ENCODE results near the gene KCTD11.

DNA sequence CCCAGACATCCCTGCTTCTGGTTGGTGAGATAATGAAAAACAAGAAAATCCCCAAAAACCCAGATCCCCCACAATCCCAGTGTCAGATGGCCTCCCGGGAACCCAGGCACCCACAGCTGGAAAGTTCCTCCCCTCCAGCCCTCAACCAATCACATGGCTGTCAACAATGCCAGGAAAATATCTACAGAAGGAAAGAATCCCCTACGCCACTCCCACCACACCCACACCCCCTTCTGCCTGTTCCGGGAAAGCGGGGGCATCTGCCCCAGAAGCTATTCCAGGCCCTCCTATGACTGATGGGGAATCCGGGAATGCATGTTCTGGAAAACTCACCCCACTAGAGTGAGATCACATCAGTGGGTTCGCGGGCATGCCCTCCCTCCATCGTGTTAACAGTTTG lies 4.8 kb downstream of the KCTD11 start:
- TF ChIP-seq, protein P1, sequence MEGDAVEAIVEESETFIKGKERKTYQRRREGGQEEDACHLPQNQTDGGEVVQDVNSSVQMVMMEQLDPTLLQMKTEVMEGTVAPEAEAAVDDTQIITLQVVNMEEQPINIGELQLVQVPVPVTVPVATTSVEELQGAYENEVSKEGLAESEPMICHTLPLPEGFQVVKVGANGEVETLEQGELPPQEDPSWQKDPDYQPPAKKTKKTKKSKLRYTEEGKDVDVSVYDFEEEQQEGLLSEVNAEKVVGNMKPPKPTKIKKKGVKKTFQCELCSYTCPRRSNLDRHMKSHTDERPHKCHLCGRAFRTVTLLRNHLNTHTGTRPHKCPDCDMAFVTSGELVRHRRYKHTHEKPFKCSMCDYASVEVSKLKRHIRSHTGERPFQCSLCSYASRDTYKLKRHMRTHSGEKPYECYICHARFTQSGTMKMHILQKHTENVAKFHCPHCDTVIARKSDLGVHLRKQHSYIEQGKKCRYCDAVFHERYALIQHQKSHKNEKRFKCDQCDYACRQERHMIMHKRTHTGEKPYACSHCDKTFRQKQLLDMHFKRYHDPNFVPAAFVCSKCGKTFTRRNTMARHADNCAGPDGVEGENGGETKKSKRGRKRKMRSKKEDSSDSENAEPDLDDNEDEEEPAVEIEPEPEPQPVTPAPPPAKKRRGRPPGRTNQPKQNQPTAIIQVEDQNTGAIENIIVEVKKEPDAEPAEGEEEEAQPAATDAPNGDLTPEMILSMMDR (IDR thresholded peaks at IDR 0.05), result no peak
- TF ChIP-seq EZH2 (IDR thresholded peaks at IDR 0.05; ENCODE audit: borderline replicate concordance, insufficient read depth, low read depth, low read length, poor library complexity, severe bottlenecking), result no peak
